K562 (cell line): ENCODE results near the gene UQCRHL. TPM values are rescaled to one million over a fixed set of nuclear protein-coding genes. Genes with fewer than 3 reads are reported as not detected.

Source experiments
- GATAD2B ChIP-seq: fragments of 450-650 bp; IDR thresholded peaks from 2 replicates; pipeline ENCODE4 v1.6.1; 2017; ENCODE audit warnings: mild to moderate bottlenecking, borderline replicate concordance
- MYBL2 ChIP-seq, 2 experiments: fragments of 450-650 bp in 1 of 2; sonication (generic) in 1 of 2; formaldehyde crosslinking in 1 of 2; IDR thresholded peaks; 2 replicates each; pipeline versions ENCODE4 v1.6.1 to v1.8.1; 2017 to 2022; ENCODE audit warnings: borderline replicate concordance in 1 of 2, inconsistent platforms in 1 of 2, low read depth in 1 of 2, mild to moderate bottlenecking in 1 of 2, missing genetic modification reagents in 1 of 2, moderate library complexity in 1 of 2
- PATZ1 ChIP-seq: fragments of 250-450 bp; sonication (Bioruptor Pico); IDR thresholded peaks from 2 replicates; pipeline ENCODE4 v1.5.0; 2020; ENCODE audit warnings: mild to moderate bottlenecking, borderline replicate concordance
- PHTF2 ChIP-seq: fragments of 250-450 bp; sonication (Bioruptor Pico); IDR thresholded peaks from 2 replicates; pipeline ENCODE4 v1.5.0; 2021; ENCODE audit warnings: mild to moderate bottlenecking
- PRDM10 ChIP-seq: fragments of 450-650 bp; IDR thresholded peaks from 2 replicates; pipeline ENCODE4 v1.6.1; 2018; ENCODE audit not compliant: partially characterized antibody
- RFX1 ChIP-seq: fragments of 450-650 bp; IDR thresholded peaks from 2 replicates; pipeline ENCODE4 v1.6.1; 2016; ENCODE audit warnings: mild to moderate bottlenecking, moderate library complexity
- SP1 ChIP-seq: sonication (generic); formaldehyde crosslinking; IDR thresholded peaks from 2 replicates; pipeline ENCODE4 v1.8.1; 2022; ENCODE audit warnings: mild to moderate bottlenecking, missing genetic modification reagents
- SRSF3 ChIP-seq: fragments of 200-400 bp; formaldehyde crosslinking; IDR thresholded peaks from 2 replicates; pipeline ENCODE4 v1.6.1; 2016; ENCODE audit warnings: mild to moderate bottlenecking, low read length, moderate library complexity; ENCODE audit not compliant: insufficient read depth
- SUPT5H ChIP-seq: fragments of 450-650 bp; IDR thresholded peaks from 2 replicates; pipeline ENCODE4 v1.6.1; 2016
- ZBTB33 ChIP-seq: sonication (generic); formaldehyde crosslinking; IDR thresholded peaks from 2 replicates; pipeline ENCODE4 v1.8.1; 2023; ENCODE audit warnings: mild to moderate bottlenecking, missing genetic modification reagents
- ZKSCAN8 ChIP-seq: fragments of 200-800 bp; sonication (Bioruptor generic); IDR thresholded peaks from 2 replicates; pipeline ENCODE4 v1.6.1; 2016; ENCODE audit warnings: missing genetic modification characterization, missing compliant biosample characterization
- ZMIZ1 ChIP-seq, 2 experiments: fragments of 150-350 bp in 1 of 2; IDR thresholded peaks; 2 replicates each; pipeline ENCODE4 v1.6.1; 2012 to 2016; ENCODE audit warnings: low read depth in 2 of 2, low read length in 2 of 2, mild to moderate bottlenecking in 1 of 2, moderate library complexity in 1 of 2
- ZNF124 ChIP-seq: sonication (generic); formaldehyde crosslinking; IDR thresholded peaks from 2 replicates; pipeline ENCODE4 v1.8.1; 2022; ENCODE audit warnings: missing genetic modification reagents
- ZNF512 ChIP-seq: IDR thresholded peaks from 2 replicates; pipeline ENCODE4 v1.6.1; 2016; ENCODE audit warnings: missing genetic modification characterization, missing compliant biosample characterization
- polyA plus RNA-seq, 8 experiments: library from polyadenylated mRNA; depleted of rRNA in 4 of 8; stranded (reverse) in 5 of 8; unstranded in 3 of 8; fragments of >200 nt; fragmentation: Nextera tagmentation in 2 of 8; fragmentation: Illumina TruSeq in 1 of 8; extraction: Ambion mirVana in 2 of 8; extraction: Trizol in 1 of 8; gene quantifications; 2 replicates each; pipeline versions ENCODE4 v1.2.1 to v1.2.3, GENCODE V29; 2011 to 2014; ENCODE audit warnings: inconsistent platforms in 1 of 8, missing spikeins in 1 of 8
- total RNA-seq, 7 experiments: library from RNA; depleted of rRNA in 6 of 7; stranded (reverse); fragments of >200 nt in 6 of 7; fragmentation: Illumina TruSeq in 2 of 7; extraction: Trizol in 2 of 7; gene quantifications; 2 replicates each; pipeline versions ENCODE4 v1.2.1 to v1.2.3, GENCODE V29; 2011 to 2021; ENCODE audit warnings: low replicate concordance in 1 of 7

UQCRHL gene
- total and polyA plus RNA-seq, 9 of the 15 experiments (the other 6 are each of a cell fraction or from before 2014, with no cell fraction given): 5.1 to 41.3 (median 21.8) TPM

GRCh38 chr1:15849775-15850324 lies 42.4 kb upstream of the UQCRHL start (continued):
- TF ChIP-seq ZMIZ1 (IDR thresholded peaks at IDR 0.05; ENCODE audit: low read depth in 2 of 2, low read length in 2 of 2) (no peak), GATAD2B (no peak), RFX1 (no peak), ZBTB33 (CRISPR knock-in tag) (0 out of 2 replicates have a peak, but pooled peaks have one; percentile 5), PHTF2 (CRISPR knock-in tag) (no peak), SUPT5H (peak; percentile 72), PRDM10 (no peak), SRSF3 (no peak), ZNF512 (tag) (no peak), ZKSCAN8 (CRISPR knock-in tag) (no peak), ZNF124 (CRISPR knock-in tag) (no peak), SP1 (CRISPR knock-in tag) (no peak; the same call in 1 of the 2 replicates), MYBL2 (IDR thresholded peaks at IDR 0.05; ENCODE audit: low read depth) (no peak), MYBL2 (CRISPR knock-in tag; IDR thresholded peaks at IDR 0.05; ENCODE audit: borderline replicate concordance) (no peak), PATZ1 (CRISPR knock-in tag) (no peak)
